GM19043 (cell line): ENCODE results near the gene C2orf92.

ENCODE experiments used
- ATAC-seq: cut with Tn5 transposase; IDR thresholded peaks from one replicate; pipeline ENCODE4 v1.9.1; 2021; ENCODE audit warnings: low read depth; ENCODE audit not compliant: unreplicated experiment

C2orf92 gene

GRCh38 chr2:97726261-97727064 lies 57.0 kb downstream of the C2orf92 start:
- ATAC-seq = no peak

GRCh38 chr2:97727296-97727695 lies 57.8 kb downstream of the C2orf92 start:
- no peak for ATAC-seq

- no peak for ATAC-seq
Measured at GRCh38 chr2:97728091-97728731, 58.7 kb downstream of the C2orf92 start.

- ATAC-seq = no peak
Measured at GRCh38 chr2:97730245-97730644, 60.7 kb downstream of the C2orf92 start.

GRCh38 chr2:97731274-97732020 lies 61.9 kb downstream of the C2orf92 start:
- no peak for ATAC-seq

- no peak for ATAC-seq
Measured at GRCh38 chr2:97732436-97733340, 63.2 kb downstream of the C2orf92 start.

- ATAC-seq = no peak
Measured at GRCh38 chr2:97733341-97734035, 64.0 kb downstream of the C2orf92 start.

- no peak for ATAC-seq
Measured at GRCh38 chr2:97734061-97735051, 64.8 kb downstream of the C2orf92 start.

GRCh38 chr2:97735161-97735561 lies 65.6 kb downstream of the C2orf92 start:
- no peak for ATAC-seq

GRCh38 chr2:97736185-97736584 lies 66.7 kb downstream of the C2orf92 start:
- ATAC-seq = no peak

- ATAC-seq = no peak
Measured at GRCh38 chr2:97736608-97737330, 67.3 kb downstream of the C2orf92 start.

GRCh38 chr2:97737421-97738178 lies 68.1 kb downstream of the C2orf92 start:
- no peak for ATAC-seq

- no peak for ATAC-seq
Measured at GRCh38 chr2:97738179-97739019, 68.9 kb downstream of the C2orf92 start.

GRCh38 chr2:97739020-97739892 lies 69.7 kb downstream of the C2orf92 start:
- ATAC-seq = no peak

- no peak for ATAC-seq
Measured at GRCh38 chr2:97739893-97740245, 70.4 kb downstream of the C2orf92 start.
